Renal pelvis (tissue), 12 donors: Measurements from ENCODE around the gene RASD1. TPM values are rescaled to one million over a fixed set of nuclear protein-coding genes. Genes with fewer than 3 reads are reported as not detected.

Experiments
- DNase-seq: peaks from one replicate; pipeline ENCODE4 v3.0.0-alpha.2; 2013
- long read RNA-seq, 16 experiments: transcript quantifications; one replicate each; lab custom pipeline, GENCODE V29; 2026
- polyA plus RNA-seq, 3 donors: library from polyadenylated mRNA; unstranded; fragments of 120-200 nt; gene quantifications; one replicate each; pipeline ENCODE4 v1.2.1, GENCODE V29; 2013; ENCODE audit not compliant: insufficient read length in 3 of 3

The RASD1 gene
- polyA plus RNA-seq, result 1 to 10 TPM in 1 of 3 donors, under 1 TPM in 2; 0.92 to 1.2 (median 0.94) TPM
- long read RNA-seq, donor 1, partial matches to known transcripts, result 0 of 1 reads
- long read RNA-seq, donor 1, other reads (novel, unspliced or antisense), result 0 of 1 reads
- long read RNA-seq, donor 2, result 0 reads
- long read RNA-seq, donor 3, partial matches to known transcripts, result 0 of 1 reads
- long read RNA-seq, donor 3, other reads (novel, unspliced or antisense), result 0 of 1 reads
- long read RNA-seq, donor 4, result 0 reads
- long read RNA-seq, donor 5, result 0 reads
- long read RNA-seq, donor 6, result 0 reads
- long read RNA-seq, donor 7, partial matches to known transcripts, result 0 of 3 reads
- long read RNA-seq, donor 7, other reads (novel, unspliced or antisense), result 0 of 3 reads
- long read RNA-seq, donor 8, partial matches to known transcripts, result 0 of 1 reads
- long read RNA-seq, donor 8, other reads (novel, unspliced or antisense), result 0 of 1 reads
- long read RNA-seq, donor 9, result 0 reads
- long read RNA-seq, donor 10, partial matches to known transcripts, result 0 of 1 reads
- long read RNA-seq, donor 10, other reads (novel, unspliced or antisense), result 0 of 1 reads
- long read RNA-seq, donor 11, partial matches to known transcripts, result 0 of 1 reads
- long read RNA-seq, donor 11, other reads (novel, unspliced or antisense), result 0 of 1 reads
- long read RNA-seq, donor 12, result 0 reads
- long read RNA-seq, donor 13, result 0 reads
- long read RNA-seq, donor 14, result 0 reads
- long read RNA-seq, donor 15, result 0 reads
- long read RNA-seq, donor 16, result 0 reads

GRCh38 chr17:17496189-17497064 is at the start of gene RASD1:
RASD1 (minus strand) TSS chr17:17496395; CDS start chr17:17496181, 214 bp downstream.
- peak; percentile 77 for DNase-seq

- DNase-seq, result no peak
Measured at GRCh38 chr17:17545984-17546383, 49.8 kb upstream of the RASD1 start.

GRCh38 chr17:17545031-17545820 is 49.0 kb upstream of the RASD1 start:
- no peak for DNase-seq

GRCh38 chr17:17542906-17543635 is 46.9 kb upstream of the RASD1 start:
- DNase-seq, result no peak

- DNase-seq, result no peak
Measured at GRCh38 chr17:17541640-17542001, 45.4 kb upstream of the RASD1 start.

- DNase-seq, result no peak
Measured at GRCh38 chr17:17540935-17541639, 44.9 kb upstream of the RASD1 start.

GRCh38 chr17:17540278-17540906 is 44.2 kb upstream of the RASD1 start:
- DNase-seq, result no peak

GRCh38 chr17:17539591-17539990 is 43.4 kb upstream of the RASD1 start:
- no peak for DNase-seq

- DNase-seq, result no peak
Measured at GRCh38 chr17:17538417-17539391, 42.5 kb upstream of the RASD1 start.

- no peak for DNase-seq
Measured at GRCh38 chr17:17537311-17538099, 41.3 kb upstream of the RASD1 start.

- no peak for DNase-seq
Measured at GRCh38 chr17:17536702-17537101, 40.5 kb upstream of the RASD1 start.

GRCh38 chr17:17535957-17536356 is 39.8 kb upstream of the RASD1 start:
- no peak for DNase-seq

- DNase-seq, result no peak
Measured at GRCh38 chr17:17533901-17534441, 37.8 kb upstream of the RASD1 start.

GRCh38 chr17:17532991-17533390 is 36.8 kb upstream of the RASD1 start:
- DNase-seq, result no peak

GRCh38 chr17:17531156-17531555 is 35.0 kb upstream of the RASD1 start:
- DNase-seq, result no peak

GRCh38 chr17:17528696-17529652 is 32.8 kb upstream of the RASD1 start:
- DNase-seq, result no peak
